Colon (tissue), 2 donors: ENCODE measurements around the gene LANCL2.
A peak's percentile ranks its signal among the peaks of the same experiment; 100 is the strongest.
"Not testable (repeated sequence)": the region's sequence is repeated elsewhere in the genome, so short reads cannot be mapped to it uniquely, and the experiment has no call there.

Experiments used
- FAIRE-seq: peaks from 2 replicates; lab custom pipeline; 2012; peaks lifted over from hg19 to GRCh38; lab: Jason Lieb, UNC
- donor health status: control.
- donor health status: control.

Gene LANCL2

DNA sequence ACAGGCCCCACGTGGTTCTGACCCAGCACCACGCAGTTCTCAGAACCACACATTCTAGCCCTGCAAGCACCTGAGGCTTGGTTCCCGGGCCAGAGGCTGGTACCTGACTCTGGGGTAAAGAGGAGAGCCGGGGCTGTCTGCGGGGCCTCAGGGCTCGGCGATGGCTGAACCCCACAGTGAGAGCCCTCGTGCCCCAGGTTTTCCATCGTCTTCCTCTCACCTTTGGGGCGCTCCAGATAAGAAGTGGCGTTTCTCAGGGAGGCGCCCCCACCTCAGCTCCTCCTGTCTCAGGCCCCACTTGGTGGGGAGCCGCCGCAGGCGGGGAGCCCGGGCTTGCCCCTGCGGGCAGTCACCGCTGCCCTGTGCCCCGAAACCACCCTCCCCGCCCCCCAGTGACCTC, 2.2 kb upstream of the LANCL2 start:
- no peak for FAIRE-seq

DNA sequence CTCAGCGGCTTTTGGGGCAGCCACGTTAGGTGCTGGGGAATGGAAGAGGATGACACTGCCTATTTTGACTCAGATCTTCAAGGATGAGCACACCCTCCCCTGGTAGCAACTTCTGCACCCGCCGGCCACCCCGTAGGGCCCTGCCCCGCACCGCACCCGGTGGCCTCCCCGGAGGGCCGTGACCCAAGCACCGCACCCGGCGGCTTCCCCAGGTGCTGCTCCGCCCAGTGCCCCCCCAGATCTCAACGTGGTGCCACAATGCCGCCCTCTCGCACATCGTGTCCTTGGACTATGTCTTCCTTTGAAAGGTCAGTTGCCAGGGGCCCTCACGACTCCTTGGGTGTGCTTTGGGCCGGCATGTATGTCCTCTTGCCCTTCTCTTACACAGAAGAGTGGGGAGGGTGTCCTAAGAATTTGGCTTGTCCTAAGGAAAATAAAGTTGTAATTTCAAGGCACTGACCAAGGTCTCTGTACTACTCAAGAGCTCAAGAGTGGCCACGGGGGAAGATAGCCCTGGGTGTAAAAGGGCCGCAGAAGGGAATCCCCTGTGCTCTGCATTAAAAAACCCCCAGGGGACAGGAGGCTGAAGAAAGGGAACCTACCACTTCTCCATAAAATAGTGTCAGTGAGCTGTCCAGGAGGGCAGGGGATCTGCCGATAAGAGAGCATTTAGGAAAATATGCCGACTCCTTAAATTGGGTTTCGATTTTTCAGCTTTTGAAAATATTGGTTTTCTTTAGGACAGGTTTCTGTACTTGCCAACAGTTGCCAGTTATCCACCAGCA, 1.6 kb upstream of the LANCL2 start:
- FAIRE-seq = no peak

DNA sequence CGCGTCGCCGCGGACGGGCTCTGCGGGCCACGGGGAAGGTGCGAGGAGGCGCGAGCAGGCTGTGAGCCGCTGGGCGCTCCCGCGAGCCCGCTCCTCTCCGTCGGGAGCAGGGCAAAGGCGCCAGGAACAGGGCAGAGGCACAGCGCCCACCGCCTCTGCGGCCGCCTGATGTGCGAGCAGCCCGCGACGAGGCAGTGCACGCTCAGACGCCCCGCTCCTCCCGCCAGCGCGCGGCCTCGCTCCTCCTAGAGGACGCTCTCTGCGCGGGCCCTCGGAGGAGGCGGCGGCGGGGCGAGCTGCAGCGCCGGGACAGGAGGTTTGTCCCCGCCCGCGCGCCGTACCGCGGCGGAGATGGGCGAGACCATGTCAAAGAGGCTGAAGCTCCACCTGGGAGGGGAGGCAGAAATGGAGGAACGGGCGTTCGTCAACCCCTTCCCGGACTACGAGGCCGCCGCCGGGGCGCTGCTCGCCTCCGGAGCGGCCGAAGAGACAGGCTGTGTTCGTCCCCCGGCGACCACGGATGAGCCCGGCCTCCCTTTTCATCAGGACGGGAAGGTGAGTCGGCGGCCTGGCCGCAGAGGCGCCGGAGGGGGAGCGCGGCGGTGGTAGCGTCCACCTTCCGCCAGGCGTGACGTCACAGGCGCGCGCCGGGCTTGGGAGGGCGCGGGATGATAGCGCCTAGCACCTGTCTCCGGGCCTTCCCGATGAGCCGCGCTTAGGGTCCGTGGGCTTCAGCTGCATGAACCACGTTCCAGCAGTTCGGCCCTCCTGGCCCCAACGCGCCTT, 731 bp downstream of the LANCL2 start:
- FAIRE-seq = no peak

DNA sequence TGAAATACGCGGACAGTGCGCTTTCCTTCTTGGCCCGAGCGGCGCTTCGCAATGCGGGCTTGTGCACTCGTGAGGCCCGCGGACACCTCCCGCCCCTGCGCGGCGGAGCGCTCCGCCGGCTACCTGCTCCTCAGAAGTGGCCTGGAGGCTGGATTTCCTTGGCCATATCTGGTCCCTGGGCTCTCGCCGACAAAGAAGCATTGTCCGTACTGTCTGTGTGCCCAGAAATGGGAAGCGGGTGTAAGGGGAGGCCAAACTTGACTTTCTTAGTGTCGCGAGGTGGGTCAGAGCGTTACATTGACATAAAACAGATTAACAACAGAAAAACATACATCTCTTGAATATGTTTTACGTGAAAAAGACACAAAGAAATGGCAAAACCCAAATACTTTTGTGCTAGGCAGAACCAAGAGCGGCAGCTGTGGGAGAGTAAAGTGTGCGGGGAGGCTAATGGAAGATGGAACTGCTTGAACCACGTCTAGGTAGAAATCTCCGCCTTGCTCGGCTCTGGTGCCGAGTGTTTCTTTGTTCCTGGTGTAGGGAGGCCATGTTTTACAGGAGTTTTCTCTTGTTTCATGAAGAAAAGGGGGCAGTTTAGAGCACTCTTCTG, 1.4 kb downstream of the LANCL2 start:
- FAIRE-seq = no peak

DNA sequence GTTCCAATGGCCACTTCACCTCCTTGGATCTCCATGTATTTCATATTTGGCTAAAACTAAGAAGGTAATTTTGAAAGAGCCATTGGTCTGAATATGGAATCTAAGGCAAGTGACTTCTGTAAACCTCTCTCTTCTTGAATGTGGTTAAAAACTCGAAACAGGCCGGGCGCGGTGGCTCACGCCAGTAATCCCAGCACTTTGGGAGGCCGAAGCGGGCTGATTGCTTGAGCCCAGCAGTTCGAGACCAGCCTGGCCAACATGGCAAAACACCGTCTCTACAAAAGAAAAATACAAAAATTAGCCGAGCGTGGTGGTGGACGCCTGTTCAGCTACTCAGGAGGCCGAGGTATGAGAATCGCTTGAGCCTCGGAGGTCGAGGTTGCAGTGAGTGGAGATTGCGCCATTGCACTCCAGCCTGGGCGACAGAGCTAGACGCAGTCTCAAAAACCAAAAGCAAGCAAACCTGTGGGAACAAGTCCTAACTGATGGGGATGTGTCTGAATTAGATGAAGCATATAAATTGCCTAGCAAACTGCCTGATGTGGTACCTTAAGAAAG, 2.2 kb downstream of the LANCL2 start:
- no peak for FAIRE-seq

DNA sequence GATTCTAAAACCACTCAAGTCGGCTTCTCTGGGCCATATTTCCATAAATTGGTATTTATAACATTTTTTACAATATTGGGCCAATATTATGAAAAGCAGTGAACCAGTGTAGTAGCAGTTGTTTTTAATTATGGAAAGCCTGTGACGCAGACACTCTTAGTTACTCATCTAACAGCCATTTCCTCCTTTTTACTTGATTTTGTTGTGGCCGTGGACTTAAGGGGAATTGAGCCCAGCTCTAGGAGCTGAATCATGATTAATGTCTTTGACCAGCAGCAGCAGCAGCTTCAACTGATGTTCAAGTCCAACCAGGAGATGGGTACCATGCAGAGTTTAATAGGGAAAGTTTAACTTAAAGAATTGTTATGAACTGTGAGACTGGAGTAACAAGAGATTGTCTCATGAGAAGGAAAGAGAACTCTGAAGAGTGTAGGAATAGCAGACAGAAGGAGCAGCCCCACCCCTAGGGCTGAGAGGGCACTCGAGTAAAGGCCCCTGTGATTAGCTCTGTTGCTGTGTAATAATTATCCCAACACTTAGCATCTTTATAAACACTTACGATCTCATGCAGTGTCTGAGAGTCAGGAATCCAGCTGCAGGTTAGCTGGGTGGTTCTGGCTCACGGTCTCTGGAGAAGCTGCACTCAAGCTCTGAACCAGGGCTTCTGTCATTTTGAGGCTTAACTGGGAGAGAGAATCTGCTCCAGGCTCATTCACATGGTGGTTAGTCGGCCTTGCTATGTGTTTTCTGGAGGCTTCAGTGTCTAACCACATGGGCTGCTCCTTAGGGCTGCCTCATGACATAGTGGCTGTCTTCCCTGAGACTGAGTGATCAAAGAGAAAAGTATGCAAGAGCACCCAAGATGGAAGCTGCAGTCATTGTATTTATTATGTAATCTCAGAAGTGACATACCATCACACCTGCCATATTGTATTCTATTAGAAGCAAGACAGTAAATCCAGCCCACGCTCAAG, 4.6 kb downstream of the LANCL2 start:
- FAIRE-seq = no peak

DNA sequence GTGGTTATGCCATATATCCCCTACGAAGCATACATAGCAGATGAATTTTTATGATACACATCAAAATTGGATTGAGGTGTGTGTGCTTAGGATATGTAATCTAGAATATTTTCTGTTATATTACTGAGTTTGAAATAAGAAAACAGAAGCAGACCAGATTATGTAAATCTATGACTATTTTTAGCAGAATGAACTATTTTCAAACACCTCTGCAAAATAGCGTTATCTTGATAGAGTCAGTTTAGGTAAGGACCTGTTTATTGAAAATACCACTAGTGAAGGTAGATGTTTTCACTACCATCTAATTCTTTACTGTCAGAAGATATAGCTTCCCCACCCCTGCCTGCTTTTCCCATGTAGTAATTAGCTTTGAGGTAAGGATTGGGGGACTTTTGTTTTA, 9.1 kb downstream of the LANCL2 start:
- FAIRE-seq = no peak

DNA sequence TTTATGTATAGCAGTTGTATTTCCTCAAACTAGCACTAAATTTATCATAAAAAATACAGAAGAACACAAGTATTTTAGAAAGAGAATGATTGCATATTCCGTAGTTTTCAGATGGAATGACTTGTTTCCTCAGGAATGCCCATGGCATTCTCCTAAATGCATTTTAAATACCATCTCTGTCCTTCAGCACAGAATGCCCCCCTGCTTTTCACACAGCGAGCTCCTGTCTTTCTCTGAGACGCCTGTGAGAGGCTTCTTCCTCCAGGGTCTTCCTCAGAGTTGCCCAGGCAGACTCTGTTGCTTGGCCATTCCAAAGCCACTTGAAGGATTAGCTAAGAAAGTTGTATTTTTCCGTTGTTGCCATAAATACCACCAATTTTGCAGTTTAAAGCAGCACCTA, 10.1 kb downstream of the LANCL2 start:
- no peak for FAIRE-seq

DNA sequence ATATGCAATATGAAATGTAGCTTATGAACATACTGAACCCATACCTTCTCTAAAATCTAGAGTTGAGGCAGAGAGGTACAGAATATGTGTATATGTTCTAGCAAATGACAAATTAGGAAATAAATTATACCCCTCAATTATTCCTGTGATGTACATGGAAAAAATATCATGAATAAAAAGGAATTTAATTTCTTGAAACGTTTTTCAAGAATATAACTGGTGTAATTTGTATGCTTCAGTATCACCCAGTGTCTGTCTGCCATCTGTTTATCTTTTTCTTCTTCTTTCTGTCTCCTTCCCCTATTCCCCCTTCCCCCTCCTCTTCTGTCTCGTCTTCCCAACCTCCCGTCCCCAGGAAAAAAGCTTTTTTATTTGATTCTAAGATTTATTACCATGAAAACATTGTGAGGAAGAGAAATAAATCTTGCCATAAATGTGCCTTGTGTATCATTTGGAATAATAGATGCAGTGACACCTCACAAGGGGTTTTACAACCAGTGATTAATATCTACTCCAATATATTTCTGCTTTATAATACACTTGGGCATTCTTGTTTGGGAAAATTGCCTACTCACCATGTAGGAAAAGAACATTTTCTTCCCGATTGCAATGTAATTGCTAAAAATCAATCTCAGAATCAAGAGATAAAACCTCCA, 12.2 kb downstream of the LANCL2 start:
- FAIRE-seq = no peak

DNA sequence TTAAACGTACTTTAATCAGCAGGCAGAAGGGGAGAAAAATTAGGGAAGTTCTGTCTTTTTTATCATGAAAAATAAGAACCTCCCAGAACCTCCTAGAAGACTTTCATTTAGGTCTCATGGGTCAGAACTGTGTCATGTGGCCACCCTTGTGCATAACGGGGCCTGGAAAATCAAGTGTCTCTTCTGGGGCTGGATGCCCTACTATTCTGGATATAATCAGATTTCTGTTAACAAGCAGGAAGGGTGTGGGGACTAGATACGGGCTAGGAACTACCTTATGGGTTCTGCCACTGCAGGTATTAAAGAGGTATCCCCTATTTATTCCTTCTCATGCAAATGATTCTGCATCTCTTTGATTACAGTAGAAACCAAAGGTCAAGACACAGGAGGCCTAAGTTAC, 14.1 kb downstream of the LANCL2 start:
- FAIRE-seq = no peak

DNA sequence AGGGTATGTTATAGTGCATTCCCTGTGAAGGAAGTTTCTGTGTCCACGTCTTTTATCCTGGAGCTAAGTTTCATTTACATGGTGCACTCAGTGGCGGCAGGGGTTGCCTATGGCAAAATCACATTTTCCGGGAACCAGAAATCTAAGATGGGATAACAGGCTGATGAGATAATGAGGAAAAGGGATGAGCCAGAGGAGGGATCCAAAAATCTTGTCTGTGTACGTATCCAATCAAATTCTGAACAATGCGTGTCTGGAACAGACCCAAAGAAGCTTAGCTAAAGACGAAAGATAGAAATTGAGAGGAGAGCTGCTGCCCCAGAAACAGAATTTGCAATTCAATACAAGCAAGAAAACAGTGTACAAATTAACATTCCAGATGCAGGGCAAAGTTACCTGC, 16.1 kb downstream of the LANCL2 start:
- no peak for FAIRE-seq

DNA sequence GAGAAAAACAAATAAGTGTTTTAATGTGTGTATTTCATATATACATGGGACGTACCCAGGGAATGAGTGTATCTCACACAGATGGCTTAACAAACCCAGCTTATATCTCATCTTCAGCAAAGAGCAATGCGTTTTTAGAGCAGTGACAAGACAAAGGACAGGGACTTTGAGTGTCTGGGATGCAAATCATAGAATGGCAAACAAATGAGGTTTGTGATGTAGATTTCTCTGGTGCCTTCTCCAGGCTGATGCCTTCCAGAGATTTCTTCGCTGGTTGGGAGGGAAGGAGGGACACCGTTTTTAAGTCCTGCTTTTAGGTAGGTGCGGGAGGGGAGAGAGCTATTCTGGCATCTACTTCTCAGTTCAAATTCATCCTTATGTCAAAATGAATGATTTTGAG, 16.6 kb downstream of the LANCL2 start:
- no peak for FAIRE-seq

DNA sequence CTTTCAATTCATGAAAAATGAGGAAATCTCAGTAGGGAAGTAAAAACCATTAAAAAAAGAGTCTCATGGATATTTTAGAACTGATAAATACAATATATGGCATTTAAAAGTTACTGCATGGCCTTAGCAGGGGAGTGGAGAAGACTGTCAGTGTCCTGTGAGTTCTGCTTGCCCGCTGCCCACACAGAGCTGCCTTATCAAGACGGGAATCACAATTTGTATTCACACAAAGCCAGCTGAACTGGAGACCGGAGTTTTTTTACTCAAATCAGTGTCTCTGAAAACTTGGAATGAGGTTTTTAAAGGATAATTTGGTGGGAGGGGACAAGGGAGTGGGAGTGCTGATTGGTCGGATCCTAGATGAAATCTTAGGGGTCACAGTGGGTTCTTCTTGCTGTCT, 17.1 kb downstream of the LANCL2 start:
- no peak for FAIRE-seq

DNA sequence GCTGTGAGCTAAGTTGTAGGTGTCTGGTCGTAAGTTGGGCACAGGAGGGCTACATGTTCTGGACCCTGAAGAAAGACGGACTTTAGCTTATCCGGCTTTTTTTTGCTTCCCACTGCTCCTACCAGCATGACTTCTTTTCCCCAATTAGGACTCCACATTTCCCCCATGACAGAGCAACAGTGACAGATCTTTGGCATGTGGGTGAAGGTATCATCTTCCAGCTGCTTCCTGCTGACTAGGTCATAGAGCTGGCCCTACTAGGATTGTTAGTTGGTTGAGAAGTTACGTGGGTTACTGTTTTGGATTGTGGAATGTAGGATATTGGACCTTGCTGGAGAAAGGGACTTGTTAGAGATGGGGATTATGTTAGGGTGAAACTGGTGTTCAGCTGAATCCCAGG, 21.4 kb downstream of the LANCL2 start:
- FAIRE-seq = no peak

DNA sequence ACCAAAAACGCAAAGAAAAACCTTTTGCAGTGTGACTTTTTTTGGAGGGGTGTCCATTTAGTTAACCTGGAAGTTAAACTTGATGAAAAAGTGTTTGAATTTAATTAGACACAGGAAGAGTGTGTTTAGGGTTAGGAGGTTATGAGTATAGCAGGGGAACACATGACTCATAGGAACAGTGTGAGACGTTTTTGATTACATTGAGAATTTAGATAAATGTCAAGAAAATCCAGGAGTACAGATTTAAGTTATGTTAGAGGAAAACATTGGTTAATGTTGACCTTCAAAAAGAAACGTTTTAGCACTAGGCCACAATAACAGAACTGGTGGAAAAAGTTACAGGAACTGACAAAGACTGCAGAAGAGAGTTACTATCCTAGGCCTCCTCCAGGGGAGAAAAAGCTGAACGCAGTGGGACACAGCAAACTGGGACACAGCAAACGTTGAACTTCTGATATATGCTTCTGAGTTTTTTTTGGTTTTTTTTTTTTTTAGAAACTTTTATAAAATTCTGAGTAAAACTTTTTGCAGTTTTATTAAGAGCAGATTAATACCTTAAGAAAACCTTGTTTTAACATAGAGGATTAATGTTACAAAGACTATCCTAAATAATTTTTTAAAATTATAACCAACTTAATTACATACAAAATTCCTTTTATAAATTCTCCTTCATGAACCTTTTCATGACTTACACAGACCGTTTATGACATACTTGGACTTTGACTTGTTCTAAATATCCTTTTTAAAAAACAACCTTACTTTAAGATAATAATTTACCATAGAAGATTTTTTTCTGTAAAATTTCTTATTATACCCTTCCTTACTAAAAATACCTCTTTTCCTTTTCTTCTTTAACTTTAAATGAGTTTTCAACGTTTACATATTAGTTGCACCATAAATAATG, 22.2 kb downstream of the LANCL2 start:
- FAIRE-seq = peak; percentile 60

DNA sequence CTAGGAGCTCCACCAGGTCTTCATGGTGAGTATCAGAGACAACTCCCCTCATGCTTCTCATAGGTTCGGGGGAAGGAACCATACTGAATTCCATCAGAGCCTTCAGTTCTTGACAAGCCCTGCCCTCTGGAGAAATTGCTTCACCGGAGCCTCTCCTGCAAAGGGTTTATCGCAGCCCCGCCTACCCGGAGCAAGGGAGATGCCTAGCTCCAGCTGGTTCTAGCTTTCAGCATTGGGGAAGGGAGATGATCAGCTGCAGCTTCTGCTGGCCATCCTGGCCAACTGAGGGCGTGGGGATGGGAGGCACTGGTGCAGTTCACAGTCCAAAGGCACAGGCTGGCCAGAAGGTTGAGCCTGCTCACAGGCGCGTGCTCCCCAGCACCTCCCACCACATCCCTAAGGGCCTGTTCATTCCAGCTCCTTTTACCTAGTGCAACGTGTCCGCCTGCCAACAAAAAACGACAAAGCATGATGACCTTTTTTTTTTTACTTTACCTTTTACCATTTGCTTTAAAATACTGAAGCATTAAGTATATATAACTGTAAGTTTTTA, 31.2 kb downstream of the LANCL2 start:
- FAIRE-seq = no peak

DNA sequence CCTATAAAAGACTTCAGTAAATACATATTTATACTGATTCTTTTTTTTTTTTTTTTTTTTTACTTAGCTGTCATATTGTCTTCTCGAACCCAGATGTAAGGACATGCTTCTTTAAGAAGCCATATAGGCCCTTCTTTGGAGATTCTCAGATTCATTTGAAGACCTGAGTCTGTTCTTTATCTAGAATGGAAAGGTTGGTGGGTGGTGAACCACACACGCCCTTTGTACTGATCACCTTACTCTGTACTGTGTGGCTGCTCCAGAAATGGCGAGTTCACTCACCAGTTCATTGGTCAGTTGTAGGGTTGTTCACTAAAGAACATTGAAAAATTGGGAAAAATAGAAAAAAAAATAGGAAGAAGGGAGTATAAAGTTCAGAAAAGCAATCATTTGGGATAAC, 32.5 kb downstream of the LANCL2 start:
- FAIRE-seq = no peak

DNA sequence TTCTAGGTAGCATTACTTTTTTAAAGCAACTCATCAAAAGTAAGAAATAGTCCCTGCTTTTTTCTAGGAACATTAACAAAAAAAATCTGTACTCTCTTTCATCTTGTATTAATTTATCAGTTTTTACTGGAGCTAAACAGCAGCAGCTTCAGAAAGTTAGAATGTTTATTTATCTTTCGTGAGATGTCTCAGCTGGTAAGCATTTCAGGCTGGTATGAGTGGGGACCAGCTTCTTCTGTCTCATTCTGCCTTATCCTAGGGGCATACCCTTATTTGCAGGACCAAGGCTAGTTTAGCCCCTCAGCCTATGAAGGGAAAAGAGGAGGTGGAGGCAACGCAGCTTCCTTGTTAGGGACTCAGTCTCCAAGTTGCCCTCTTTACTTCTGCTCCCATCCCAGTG, 35.1 kb downstream of the LANCL2 start:
- FAIRE-seq = no peak

DNA sequence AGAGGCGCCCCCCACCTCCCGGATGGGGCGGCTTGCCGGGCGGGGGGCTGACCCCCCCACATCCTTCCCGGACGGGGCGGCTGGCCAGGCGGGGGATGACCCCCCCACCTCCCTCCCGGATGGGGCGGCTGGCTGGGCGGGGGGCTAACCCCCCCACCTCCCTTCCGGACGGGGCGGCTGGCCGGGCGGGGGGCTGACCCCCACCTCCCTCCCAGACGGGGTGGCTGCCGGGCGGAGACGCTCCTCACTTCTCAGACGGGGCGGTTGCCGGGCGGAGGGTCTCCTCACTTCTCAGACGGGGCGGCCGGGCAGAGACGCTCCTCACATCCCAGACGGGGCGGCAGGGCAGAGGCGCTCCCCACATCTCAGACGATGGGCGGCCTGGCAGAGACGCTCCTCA, 37.4 kb downstream of the LANCL2 start:
- FAIRE-seq = not testable (repeated sequence)
